ENCODE measurements around the gene SERPINB1. TPM values are rescaled to one million over a fixed set of nuclear protein-coding genes. Genes with fewer than 3 reads are reported as not detected.

Gene SERPINB1
- total and polyA plus RNA-seq, 10 of the 15 experiments (the other 5 are each of a cell fraction or from before 2014, with no cell fraction given) = 0.45 to 2.4 (median 0.83) TPM

DNA sequence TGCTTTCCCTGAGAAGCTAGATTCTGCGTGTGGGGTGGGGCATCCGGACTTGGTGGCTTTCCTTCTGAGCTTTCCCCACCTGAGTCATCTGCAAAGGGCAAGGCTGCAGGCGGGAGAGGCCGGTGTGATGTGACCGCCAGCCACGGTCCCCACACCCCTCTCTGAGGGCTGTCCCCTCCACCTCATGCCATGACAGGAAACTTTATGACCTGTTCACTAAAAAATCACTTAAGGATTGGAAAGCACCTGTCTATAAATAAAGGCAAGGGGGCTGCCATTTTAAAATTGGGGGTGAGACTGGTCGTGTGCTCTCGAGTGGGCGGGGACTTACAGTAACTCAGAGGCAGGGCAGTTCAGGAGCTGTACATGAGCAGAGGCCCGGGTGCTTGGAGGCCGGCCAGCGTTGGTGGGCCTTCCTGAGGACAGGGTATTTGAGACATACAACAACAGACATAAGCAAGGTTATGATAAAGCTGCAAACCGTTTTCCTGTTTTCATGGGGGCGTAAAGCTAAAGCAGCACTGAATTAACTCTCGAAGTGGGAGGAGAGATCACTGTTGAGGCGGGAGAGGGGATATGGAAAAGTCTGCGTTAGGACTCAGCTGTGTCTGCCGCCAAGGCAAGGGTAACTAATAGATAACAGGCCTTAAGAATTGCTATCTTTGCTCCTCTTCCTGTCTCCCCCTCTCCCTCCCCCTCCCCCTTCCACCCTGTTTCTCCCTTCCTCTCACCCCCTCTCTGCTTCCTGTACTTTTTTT lies 16.1 kb upstream of the SERPINB1 start (continued):
- TF ChIP-seq, protein P1, sequence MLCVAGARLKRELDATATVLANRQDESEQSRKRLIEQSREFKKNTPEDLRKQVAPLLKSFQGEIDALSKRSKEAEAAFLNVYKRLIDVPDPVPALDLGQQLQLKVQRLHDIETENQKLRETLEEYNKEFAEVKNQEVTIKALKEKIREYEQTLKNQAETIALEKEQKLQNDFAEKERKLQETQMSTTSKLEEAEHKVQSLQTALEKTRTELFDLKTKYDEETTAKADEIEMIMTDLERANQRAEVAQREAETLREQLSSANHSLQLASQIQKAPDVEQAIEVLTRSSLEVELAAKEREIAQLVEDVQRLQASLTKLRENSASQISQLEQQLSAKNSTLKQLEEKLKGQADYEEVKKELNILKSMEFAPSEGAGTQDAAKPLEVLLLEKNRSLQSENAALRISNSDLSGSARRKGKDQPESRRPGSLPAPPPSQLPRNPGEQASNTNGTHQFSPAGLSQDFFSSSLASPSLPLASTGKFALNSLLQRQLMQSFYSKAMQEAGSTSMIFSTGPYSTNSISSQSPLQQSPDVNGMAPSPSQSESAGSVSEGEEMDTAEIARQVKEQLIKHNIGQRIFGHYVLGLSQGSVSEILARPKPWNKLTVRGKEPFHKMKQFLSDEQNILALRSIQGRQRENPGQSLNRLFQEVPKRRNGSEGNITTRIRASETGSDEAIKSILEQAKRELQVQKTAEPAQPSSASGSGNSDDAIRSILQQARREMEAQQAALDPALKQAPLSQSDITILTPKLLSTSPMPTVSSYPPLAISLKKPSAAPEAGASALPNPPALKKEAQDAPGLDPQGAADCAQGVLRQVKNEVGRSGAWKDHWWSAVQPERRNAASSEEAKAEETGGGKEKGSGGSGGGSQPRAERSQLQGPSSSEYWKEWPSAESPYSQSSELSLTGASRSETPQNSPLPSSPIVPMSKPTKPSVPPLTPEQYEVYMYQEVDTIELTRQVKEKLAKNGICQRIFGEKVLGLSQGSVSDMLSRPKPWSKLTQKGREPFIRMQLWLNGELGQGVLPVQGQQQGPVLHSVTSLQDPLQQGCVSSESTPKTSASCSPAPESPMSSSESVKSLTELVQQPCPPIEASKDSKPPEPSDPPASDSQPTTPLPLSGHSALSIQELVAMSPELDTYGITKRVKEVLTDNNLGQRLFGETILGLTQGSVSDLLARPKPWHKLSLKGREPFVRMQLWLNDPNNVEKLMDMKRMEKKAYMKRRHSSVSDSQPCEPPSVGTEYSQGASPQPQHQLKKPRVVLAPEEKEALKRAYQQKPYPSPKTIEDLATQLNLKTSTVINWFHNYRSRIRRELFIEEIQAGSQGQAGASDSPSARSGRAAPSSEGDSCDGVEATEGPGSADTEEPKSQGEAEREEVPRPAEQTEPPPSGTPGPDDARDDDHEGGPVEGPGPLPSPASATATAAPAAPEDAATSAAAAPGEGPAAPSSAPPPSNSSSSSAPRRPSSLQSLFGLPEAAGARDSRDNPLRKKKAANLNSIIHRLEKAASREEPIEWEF (IDR thresholded peaks at IDR 0.05; ENCODE audit: insufficient replicate concordance, low read depth, low read length) = peak; percentile 71
- peak; percentile 79 for TF ChIP-seq NBN (IDR thresholded peaks at IDR 0.05)
- TF ChIP-seq MEF2A (IDR thresholded peaks at IDR 0.05; ENCODE audit: insufficient read depth, low read depth, low read length) = peak; percentile 85
- 0 out of 2 replicates have a peak, but pooled peaks have one; percentile 36 for TF ChIP-seq WRNIP1 (IDR thresholded peaks at IDR 0.05; ENCODE audit: borderline replicate concordance, low read depth, low read length)
- TF ChIP-seq ZBED1 (IDR thresholded peaks at IDR 0.05; ENCODE audit: borderline replicate concordance) = peak; percentile 89; the same call in 1 of the 2 replicates
- no peak for TF ChIP-seq SIX5 (IDR thresholded peaks at IDR 0.05; ENCODE audit: low read depth, low read length, severe bottlenecking)
- TF ChIP-seq FOXK2 (IDR thresholded peaks at IDR 0.05) = no peak
- TF ChIP-seq IRF4 (IDR thresholded peaks at IDR 0.05; ENCODE audit: low read depth, low read length) = no peak
- peak; percentile 88 to 90 for TF ChIP-seq BHLHE40 (IDR thresholded peaks at IDR 0.05; ENCODE audit: borderline replicate concordance in 1 of 2, low read depth in 2 of 2, low read length in 1 of 2)
- TF ChIP-seq, protein P2, sequence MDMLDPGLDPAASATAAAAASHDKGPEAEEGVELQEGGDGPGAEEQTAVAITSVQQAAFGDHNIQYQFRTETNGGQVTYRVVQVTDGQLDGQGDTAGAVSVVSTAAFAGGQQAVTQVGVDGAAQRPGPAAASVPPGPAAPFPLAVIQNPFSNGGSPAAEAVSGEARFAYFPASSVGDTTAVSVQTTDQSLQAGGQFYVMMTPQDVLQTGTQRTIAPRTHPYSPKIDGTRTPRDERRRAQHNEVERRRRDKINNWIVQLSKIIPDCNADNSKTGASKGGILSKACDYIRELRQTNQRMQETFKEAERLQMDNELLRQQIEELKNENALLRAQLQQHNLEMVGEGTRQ (IDR thresholded peaks at IDR 0.05; ENCODE audit: borderline replicate concordance, low read depth, low read length) = no peak; the same call in 1 of the 2 replicates
- TF ChIP-seq MAX (IDR thresholded peaks at IDR 0.05; ENCODE audit: low read depth, low read length) = peak; percentile 78
- TF ChIP-seq CHD4 (IDR thresholded peaks at IDR 0.05) = no peak
- peak; percentile 91 for TF ChIP-seq SKIL (IDR thresholded peaks at IDR 0.05; ENCODE audit: low read depth, poor library complexity, severe bottlenecking)
- TF ChIP-seq EZH2 (IDR thresholded peaks at IDR 0.05; ENCODE audit: borderline replicate concordance, control insufficient read depth, low read depth, low read length) = no peak
- no peak; the same call in 1 of the 2 replicates for TF ChIP-seq NKRF (conservative IDR thresholded peaks at IDR 0.05)
- TF ChIP-seq ZNF207 (IDR thresholded peaks at IDR 0.05; ENCODE audit: borderline replicate concordance) = peak; percentile 57; the same call in 1 of the 2 replicates
- TF ChIP-seq MEF2B (IDR thresholded peaks at IDR 0.05; ENCODE audit: partially characterized antibody, poor library complexity, severe bottlenecking) = peak; percentile 88
- no peak for TF ChIP-seq ZNF24 (IDR thresholded peaks at IDR 0.05)
